MM.1S (cell line): ENCODE results near the gene RELN.

Experiments
- DNase-seq: peaks from one replicate; pipeline ENCODE4 v3.0.0-alpha.2; 2015
- H2AFZ ChIP-seq: fragments of 300-600 bp; sonication (generic); 2 replicates; pipeline ENCODE4 v1.6.0; 2016; ENCODE audit warnings: antibody characterized with exemption, low read length
- H3F3A ChIP-seq: fragments of 300-600 bp; sonication (generic); 2 replicates; pipeline ENCODE4 v1.6.1; 2016; ENCODE audit warnings: mild to moderate bottlenecking, antibody characterized with exemption, low read length, moderate library complexity, mixed read lengths; ENCODE audit not compliant: insufficient read depth
- H3K27ac ChIP-seq: fragments of 300-600 bp; sonication (generic); 2 replicates; pipeline ENCODE4 v1.5.1; 2016; ENCODE audit warnings: mild to moderate bottlenecking, low read length
- H3K27me3 ChIP-seq: fragments of 300-600 bp; sonication (generic); replicated peaks from 2 replicates; pipeline ENCODE4 v1.6.0; 2016; ENCODE audit warnings: low read length; ENCODE audit not compliant: insufficient read depth
- H3K36me3 ChIP-seq: fragments of 300-600 bp; sonication (generic); replicated peaks from 2 replicates; pipeline ENCODE4 v1.6.1; 2016; ENCODE audit warnings: mild to moderate bottlenecking, low read length, mixed read lengths; ENCODE audit not compliant: insufficient read depth
- H3K4me1 ChIP-seq: fragments of 300-600 bp; sonication (generic); 2 replicates; pipeline ENCODE4 v1.6.1; 2016; ENCODE audit warnings: low read length, mixed read lengths
- H3K4me2 ChIP-seq: fragments of 300-600 bp; sonication (generic); 2 replicates; pipeline ENCODE4 v1.6.0; 2016; ENCODE audit warnings: low read depth, low read length
- H3K4me3 ChIP-seq: fragments of 300-600 bp; sonication (generic); 2 replicates; pipeline ENCODE4 v1.5.1; 2016; ENCODE audit warnings: low read length, mixed read lengths
- H3K79me2 ChIP-seq: fragments of 300-600 bp; sonication (generic); 2 replicates; pipeline ENCODE4 v1.6.1; 2016; ENCODE audit warnings: mixed run types, low read length, mixed read lengths
- H3K9ac ChIP-seq: fragments of 300-600 bp; sonication (generic); 2 replicates; pipeline ENCODE4 v1.6.1; 2016; ENCODE audit warnings: low read length, mixed read lengths
- H3K9me2 ChIP-seq: fragments of 300-600 bp; sonication (generic); replicated peaks from 2 replicates; pipeline ENCODE4 v1.6.1; 2016; ENCODE audit warnings: mild to moderate bottlenecking, low read length, mixed read lengths; ENCODE audit not compliant: insufficient read depth
- H3K9me3 ChIP-seq: fragments of 300-600 bp; sonication (generic); replicated peaks from 2 replicates; pipeline ENCODE4 v1.6.1; 2016; ENCODE audit warnings: mild to moderate bottlenecking, low read length, mixed read lengths; ENCODE audit not compliant: insufficient read depth
- H4K20me1 ChIP-seq: fragments of 300-600 bp; sonication (generic); 2 replicates; pipeline ENCODE4 v1.6.1; 2016; ENCODE audit warnings: mild to moderate bottlenecking, low read length, moderate library complexity, mixed read lengths; ENCODE audit not compliant: insufficient read depth
- EZH2 ChIP-seq: fragments of 300-600 bp; sonication (generic); optimal IDR thresholded peaks from 2 replicates; pipeline ENCODE3; 2017; ENCODE audit warnings: low read depth, mild to moderate bottlenecking, antibody characterized with exemption, low read length, mixed read lengths
- EZH2phosphoT487 ChIP-seq: fragments of 300-600 bp; sonication (generic); IDR thresholded peaks from 2 replicates; pipeline ENCODE4 v1.6.1; 2018; ENCODE audit warnings: antibody characterized with exemption, low read length
- TF ChIP-seq, protein P1 (sequence below): fragments of 300-600 bp; sonication (generic); IDR thresholded peaks from 2 replicates; pipeline ENCODE4 v1.5.1; 2016; ENCODE audit warnings: antibody characterized with exemption, low read length, mixed read lengths

RELN gene

DNA sequence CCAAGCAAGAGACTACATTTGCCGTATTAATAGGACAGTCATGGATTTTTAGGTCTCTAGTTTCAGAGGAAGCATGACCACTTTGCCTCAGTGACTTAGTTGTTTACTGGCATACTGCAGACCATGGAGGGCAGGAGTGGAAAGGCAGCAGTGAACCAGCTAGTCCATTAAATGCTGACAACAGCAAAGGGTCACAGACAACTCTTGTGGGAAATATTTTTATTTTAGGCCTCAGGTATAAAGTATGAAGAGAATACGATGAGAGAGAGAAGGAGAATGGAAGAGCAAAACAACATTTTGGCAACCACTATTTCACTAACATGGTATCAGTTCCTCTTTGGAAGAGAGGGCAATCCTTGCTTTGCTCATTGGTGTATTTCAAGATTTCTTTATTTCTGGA, 118.0 kb downstream of the RELN start:
- H3K36me3 ChIP-seq: no peaks in the 10 kb centered on the region
- no peaks in the 10 kb centered on the region for H3K9me3 ChIP-seq
- H3K4me2 ChIP-seq: no peak overlapping the region
- H2AFZ ChIP-seq: no peak overlapping the region
- no peak overlapping the region for H3K4me3 ChIP-seq
- H3K27ac ChIP-seq: no peak overlapping the region
- no peaks in the 10 kb centered on the region for H3K4me1 ChIP-seq
- no peak overlapping the region for H3K9ac ChIP-seq
- H3K27me3 ChIP-seq: no peaks in the 10 kb centered on the region
- TF ChIP-seq EZH2phosphoT487: no peak
- TF ChIP-seq, protein P1, sequence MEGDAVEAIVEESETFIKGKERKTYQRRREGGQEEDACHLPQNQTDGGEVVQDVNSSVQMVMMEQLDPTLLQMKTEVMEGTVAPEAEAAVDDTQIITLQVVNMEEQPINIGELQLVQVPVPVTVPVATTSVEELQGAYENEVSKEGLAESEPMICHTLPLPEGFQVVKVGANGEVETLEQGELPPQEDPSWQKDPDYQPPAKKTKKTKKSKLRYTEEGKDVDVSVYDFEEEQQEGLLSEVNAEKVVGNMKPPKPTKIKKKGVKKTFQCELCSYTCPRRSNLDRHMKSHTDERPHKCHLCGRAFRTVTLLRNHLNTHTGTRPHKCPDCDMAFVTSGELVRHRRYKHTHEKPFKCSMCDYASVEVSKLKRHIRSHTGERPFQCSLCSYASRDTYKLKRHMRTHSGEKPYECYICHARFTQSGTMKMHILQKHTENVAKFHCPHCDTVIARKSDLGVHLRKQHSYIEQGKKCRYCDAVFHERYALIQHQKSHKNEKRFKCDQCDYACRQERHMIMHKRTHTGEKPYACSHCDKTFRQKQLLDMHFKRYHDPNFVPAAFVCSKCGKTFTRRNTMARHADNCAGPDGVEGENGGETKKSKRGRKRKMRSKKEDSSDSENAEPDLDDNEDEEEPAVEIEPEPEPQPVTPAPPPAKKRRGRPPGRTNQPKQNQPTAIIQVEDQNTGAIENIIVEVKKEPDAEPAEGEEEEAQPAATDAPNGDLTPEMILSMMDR: no peak
- no peak for TF ChIP-seq EZH2
- no peaks in the 10 kb centered on the region for H3K9me2 ChIP-seq
- no peaks in the 10 kb centered on the region for H4K20me1 ChIP-seq
- H3F3A ChIP-seq: no peaks in the 10 kb centered on the region
- H3K79me2 ChIP-seq: no peaks in the 10 kb centered on the region
- no peak for DNase-seq

DNA sequence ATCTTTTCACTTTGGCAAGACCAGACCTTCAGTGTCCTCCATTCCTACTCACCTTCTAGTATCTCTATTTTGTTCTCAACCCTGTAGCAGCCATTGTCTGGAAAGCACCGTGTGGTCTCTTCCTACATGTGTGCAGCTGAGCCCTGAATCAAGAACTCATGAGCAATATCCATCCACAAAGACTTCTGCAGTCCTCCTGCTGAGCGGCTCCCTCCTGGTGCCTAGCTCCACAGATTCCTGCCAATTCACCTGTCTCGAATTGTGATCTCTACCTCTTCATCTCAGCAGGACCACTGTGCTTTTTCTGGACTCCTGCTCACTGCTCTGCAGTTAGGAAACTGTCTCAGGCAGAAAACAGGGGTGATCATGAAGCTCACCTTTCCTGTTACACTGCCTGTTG, 118.8 kb downstream of the RELN start:
- Histone ChIP-seq H3K79me2 (no peaks in the 10 kb centered on the region), H3K4me1 (no peaks in the 10 kb centered on the region), H3F3A (no peaks in the 10 kb centered on the region), H3K9me3 (no peaks in the 10 kb centered on the region), H3K9ac (no peak overlapping the region), H3K4me2 (no peak overlapping the region), H4K20me1 (no peaks in the 10 kb centered on the region), H2AFZ (no peak overlapping the region), H3K27ac (no peak overlapping the region), H3K9me2 (no peaks in the 10 kb centered on the region), H3K27me3 (no peaks in the 10 kb centered on the region), H3K4me3 (no peak overlapping the region), H3K36me3 (no peaks in the 10 kb centered on the region)
- no peak for DNase-seq
- TF ChIP-seq, protein P1: no peak
- TF ChIP-seq EZH2 (no peak), EZH2phosphoT487 (no peak)

DNA sequence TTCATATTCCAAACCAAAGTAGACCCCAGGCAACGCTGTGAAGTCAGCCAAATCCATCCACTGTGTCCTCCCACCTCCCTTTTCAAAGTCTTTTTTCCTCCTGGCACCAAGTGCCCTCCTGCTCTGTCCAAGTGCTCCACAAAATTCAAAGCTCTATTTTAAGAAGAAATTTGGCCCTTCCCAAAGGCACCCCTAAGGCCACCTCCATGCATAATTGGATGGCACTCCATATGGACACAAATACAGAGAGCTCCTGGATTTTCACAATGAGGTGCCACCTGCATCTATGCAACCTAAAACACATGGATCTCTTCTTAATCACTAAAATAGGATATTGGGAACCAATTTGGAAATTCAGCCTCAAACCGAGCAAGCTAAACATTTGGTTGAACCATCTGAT, 121.6 kb downstream of the RELN start:
- TF ChIP-seq EZH2phosphoT487 (no peak), EZH2 (no peak)
- TF ChIP-seq, protein P1: no peak
- Histone ChIP-seq H3K9me3 (no peaks in the 10 kb centered on the region), H3F3A (no peaks in the 10 kb centered on the region), H3K27me3 (no peaks in the 10 kb centered on the region), H3K9ac (no peak overlapping the region), H3K4me2 (no peak overlapping the region), H2AFZ (no peak overlapping the region), H3K4me3 (no peak overlapping the region), H3K9me2 (no peaks in the 10 kb centered on the region), H4K20me1 (no peaks in the 10 kb centered on the region), H3K27ac (no peak overlapping the region), H3K36me3 (no peaks in the 10 kb centered on the region), H3K4me1 (no peaks in the 10 kb centered on the region), H3K79me2 (no peaks in the 10 kb centered on the region)
- no peak for DNase-seq
